NCI-H1694 (cell line): ENCODE measurements around the gene KRTAP12-2.
"Not testable (repeated sequence)": the region's sequence is repeated elsewhere in the genome, so short reads cannot be mapped to it uniquely, and the experiment has no call there.

Source experiments
- DNase-seq: peaks from one replicate; lab custom pipeline; 2025; lab: John Stamatoyannopoulos, UW

Gene KRTAP12-2

GRCh38 chr21:44650265-44650972, 16.3 kb downstream of the KRTAP12-2 start:
- no peak for DNase-seq

- DNase-seq = no peak
Measured at GRCh38 chr21:44649521-44650100, 17.1 kb downstream of the KRTAP12-2 start.

GRCh38 chr21:44648557-44649311, 18.0 kb downstream of the KRTAP12-2 start:
- DNase-seq = no peak

GRCh38 chr21:44647222-44647552, 19.5 kb downstream of the KRTAP12-2 start:
- no peak for DNase-seq

- peak; percentile 75 for DNase-seq
Measured at GRCh38 chr21:44646366-44647221, 20.1 kb downstream of the KRTAP12-2 start, which contains the start of gene KRTAP10-11. TSS of gene KRTAP10-11 (plus strand) at chr21:44646414. CDS start at chr21:44646459, 45 bp downstream.

- DNase-seq = no peak
Measured at GRCh38 chr21:44644878-44645277, 21.8 kb downstream of the KRTAP12-2 start.

- no peak for DNase-seq
Measured at GRCh38 chr21:44643741-44644310, 22.9 kb downstream of the KRTAP12-2 start.

GRCh38 chr21:44640761-44641160, 26.0 kb downstream of the KRTAP12-2 start:
- no peak for DNase-seq

- DNase-seq = no peak
Measured at GRCh38 chr21:44639331-44639655, 27.4 kb downstream of the KRTAP12-2 start.

GRCh38 chr21:44638506-44639330, 28.0 kb downstream of the KRTAP12-2 start:
- not testable (repeated sequence) for DNase-seq

- DNase-seq = not testable (repeated sequence)
Measured at GRCh38 chr21:44637851-44638348, 28.8 kb downstream of the KRTAP12-2 start.

GRCh38 chr21:44637018-44637850, 29.5 kb downstream of the KRTAP12-2 start, which contains the start of gene KRTAP10-10:
TSS of gene KRTAP10-10 (plus strand) at chr21:44637356. CDS start at chr21:44637418, 62 bp downstream.
- no peak for DNase-seq

GRCh38 chr21:44636209-44637017, 30.3 kb downstream of the KRTAP12-2 start:
- DNase-seq = no peak

- no peak for DNase-seq
Measured at GRCh38 chr21:44632067-44632466, 34.7 kb downstream of the KRTAP12-2 start.

GRCh38 chr21:44630440-44630839, 36.3 kb downstream of the KRTAP12-2 start:
- no peak for DNase-seq

GRCh38 chr21:44628707-44629391, 37.9 kb downstream of the KRTAP12-2 start:
- DNase-seq = no peak

GRCh38 chr21:44627831-44628233, 38.9 kb downstream of the KRTAP12-2 start:
- not testable (repeated sequence) for DNase-seq

GRCh38 chr21:44627181-44627822, 39.4 kb downstream of the KRTAP12-2 start:
- not testable (repeated sequence) for DNase-seq
